Cardiac muscle cell (in vitro differentiated cells and primary cell): ENCODE results near the gene NTPCR. TPM values are rescaled to one million over a fixed set of nuclear protein-coding genes. Genes with fewer than 3 reads are reported as not detected.

Experiments
- DNase-seq, 2 donors: peaks; one replicate each; pipeline versions ENCODE4 v3.0.0 to v3.0.0-alpha.2; 2010 to 2017; ENCODE audit warnings: low read depth in 1 of 2, low spot score in 1 of 2
- H3K27ac ChIP-seq: fragments of 200-600 bp; sonication (generic); 2 replicates; pipeline ENCODE4 v1.5.1; 2016
- H3K27me3 ChIP-seq: fragments of 200-600 bp; sonication (generic); 2 replicates; pipeline ENCODE4 v1.6.0; 2016; ENCODE audit warnings: control low read depth
- H3K36me3 ChIP-seq: fragments of 200-600 bp; sonication (generic); 2 replicates; pipeline ENCODE4 v1.5.1; 2016; ENCODE audit warnings: control low read depth
- H3K4me1 ChIP-seq: fragments of 200-600 bp; sonication (generic); 2 replicates; pipeline ENCODE4 v1.8.1; 2017; ENCODE audit warnings: low read depth, mild to moderate bottlenecking, mixed run types
- H3K4me3 ChIP-seq: fragments of 200-600 bp; sonication (generic); 2 replicates; pipeline ENCODE4 v1.5.1; 2016; ENCODE audit warnings: mild to moderate bottlenecking
- H3K9me3 ChIP-seq: fragments of 200-600 bp; sonication (generic); 2 replicates; pipeline ENCODE4 v1.5.1; 2017; ENCODE audit warnings: low read depth, mild to moderate bottlenecking, control low read depth
- polyA plus RNA-seq: library from polyadenylated mRNA; unstranded; fragments of >200 nt; fragmentation: Nextera tagmentation; extraction: Ambion mirVana; gene quantifications from 2 replicates; pipeline ENCODE4 v1.2.1, GENCODE V29; 2016
- total RNA-seq: library from RNA; depleted of rRNA; stranded (reverse); fragments of >200 nt; gene quantifications from 2 replicates; pipeline ENCODE4 v1.2.3, GENCODE V29; 2016
- TF ChIP-seq, protein P1 (sequence below): IDR thresholded peaks from 2 replicates; pipeline ENCODE4 v1.5.1; 2012; ENCODE audit warnings: low read depth, mild to moderate bottlenecking, low read length

Gene NTPCR
- total and polyA plus RNA-seq, 2 experiments from 2014 or later: 37.5 to 154 TPM

GRCh38 chr1:232932486-232933425, 17.7 kb upstream of the NTPCR start:
- peaks cover 2% of the 10 kb centered on the region for H3K4me1 ChIP-seq
- DNase-seq: no peak
- H3K36me3 ChIP-seq: no peaks in the 10 kb centered on the region
- no peak overlapping the region for H3K4me3 ChIP-seq
- H3K27ac ChIP-seq: no peak overlapping the region
- no peaks in the 10 kb centered on the region for H3K9me3 ChIP-seq
- TF ChIP-seq, protein P1, sequence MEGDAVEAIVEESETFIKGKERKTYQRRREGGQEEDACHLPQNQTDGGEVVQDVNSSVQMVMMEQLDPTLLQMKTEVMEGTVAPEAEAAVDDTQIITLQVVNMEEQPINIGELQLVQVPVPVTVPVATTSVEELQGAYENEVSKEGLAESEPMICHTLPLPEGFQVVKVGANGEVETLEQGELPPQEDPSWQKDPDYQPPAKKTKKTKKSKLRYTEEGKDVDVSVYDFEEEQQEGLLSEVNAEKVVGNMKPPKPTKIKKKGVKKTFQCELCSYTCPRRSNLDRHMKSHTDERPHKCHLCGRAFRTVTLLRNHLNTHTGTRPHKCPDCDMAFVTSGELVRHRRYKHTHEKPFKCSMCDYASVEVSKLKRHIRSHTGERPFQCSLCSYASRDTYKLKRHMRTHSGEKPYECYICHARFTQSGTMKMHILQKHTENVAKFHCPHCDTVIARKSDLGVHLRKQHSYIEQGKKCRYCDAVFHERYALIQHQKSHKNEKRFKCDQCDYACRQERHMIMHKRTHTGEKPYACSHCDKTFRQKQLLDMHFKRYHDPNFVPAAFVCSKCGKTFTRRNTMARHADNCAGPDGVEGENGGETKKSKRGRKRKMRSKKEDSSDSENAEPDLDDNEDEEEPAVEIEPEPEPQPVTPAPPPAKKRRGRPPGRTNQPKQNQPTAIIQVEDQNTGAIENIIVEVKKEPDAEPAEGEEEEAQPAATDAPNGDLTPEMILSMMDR: no peak
- no peaks in the 10 kb centered on the region for H3K27me3 ChIP-seq

DNA sequence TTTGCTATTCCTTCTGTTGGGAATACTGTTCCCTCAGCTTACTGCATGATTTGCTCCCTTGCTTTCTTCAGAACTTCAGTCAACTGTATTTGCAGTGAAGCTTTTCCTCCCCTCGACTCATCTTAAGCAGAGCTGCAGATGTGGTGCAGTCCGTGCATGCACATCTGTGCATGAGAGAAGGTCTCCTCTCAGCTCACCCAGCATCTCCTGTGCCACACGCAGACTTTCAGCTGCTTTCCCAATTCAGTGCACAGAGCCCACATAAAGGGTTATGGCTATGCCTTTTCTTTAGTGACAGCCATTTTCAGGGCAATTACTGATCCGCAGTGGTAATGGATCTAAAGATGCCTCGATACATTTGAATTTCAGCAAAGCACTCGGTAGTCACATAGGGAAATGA, 13.5 kb upstream of the NTPCR start:
- H3K4me3 ChIP-seq: no peak overlapping the region
- H3K9me3 ChIP-seq: no peaks in the 10 kb centered on the region
- no peaks in the 10 kb centered on the region for H3K27me3 ChIP-seq
- no peaks in the 10 kb centered on the region for H3K36me3 ChIP-seq
- H3K27ac ChIP-seq: no peak overlapping the region
- no peak for DNase-seq
- TF ChIP-seq, protein P1: no peak
- no peaks in the 10 kb centered on the region for H3K4me1 ChIP-seq

DNA sequence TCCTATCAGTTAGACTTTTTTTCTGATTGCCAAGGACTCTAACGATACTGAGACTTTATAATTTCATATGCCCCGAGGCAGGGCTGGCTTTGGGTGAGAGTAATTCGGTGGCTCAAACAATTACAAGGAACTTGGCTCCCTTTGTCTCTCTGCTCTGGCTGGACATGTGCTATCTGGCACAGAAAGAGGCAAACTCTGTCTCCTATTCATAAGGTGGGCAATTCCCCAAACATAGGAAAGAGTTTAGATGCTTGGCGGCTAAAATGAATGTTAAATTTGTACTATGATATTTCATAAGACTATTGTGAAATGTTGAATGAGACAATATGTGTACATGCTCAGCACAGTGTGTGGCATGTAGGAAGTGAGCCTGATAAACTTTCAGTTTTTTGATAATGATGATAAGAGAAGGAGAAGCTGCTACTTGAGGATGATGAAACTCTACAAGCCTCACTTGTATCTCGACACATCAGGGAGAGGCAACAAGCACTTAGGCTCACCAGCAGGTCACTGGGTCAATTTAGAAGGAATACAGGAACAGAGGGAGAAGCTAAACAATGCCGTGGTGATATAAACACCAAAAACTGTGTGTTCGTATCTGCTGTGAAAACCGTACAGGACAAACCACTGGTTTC, 12.6 kb upstream of the NTPCR start:
- peak in 1 of 2 donors; percentile 42 for DNase-seq
- Histone ChIP-seq H3K27me3 (no peaks in the 10 kb centered on the region), H3K36me3 (no peaks in the 10 kb centered on the region), H3K4me3 (no peak overlapping the region), H3K9me3 (no peaks in the 10 kb centered on the region), H3K27ac (no peak overlapping the region), H3K4me1 (peaks cover 6% of the 10 kb centered on the region)
- TF ChIP-seq, protein P1: no peak

GRCh38 chr1:232938926-232939325, 11.5 kb upstream of the NTPCR start:
- no peaks in the 10 kb centered on the region for H3K9me3 ChIP-seq
- peaks cover 17% of the 10 kb centered on the region for H3K4me1 ChIP-seq
- H3K27ac ChIP-seq: no peak overlapping the region
- no peaks in the 10 kb centered on the region for H3K27me3 ChIP-seq
- H3K36me3 ChIP-seq: no peaks in the 10 kb centered on the region
- no peak for DNase-seq
- TF ChIP-seq, protein P1: no peak
- no peak overlapping the region for H3K4me3 ChIP-seq

- no peaks in the 10 kb centered on the region for H3K36me3 ChIP-seq
- no peak overlapping the region for H3K4me3 ChIP-seq
- H3K27me3 ChIP-seq: no peaks in the 10 kb centered on the region
- peaks cover 20% of the 10 kb centered on the region for H3K4me1 ChIP-seq
- no peak for DNase-seq
- TF ChIP-seq, protein P1: no peak
- H3K27ac ChIP-seq: no peak overlapping the region
- no peaks in the 10 kb centered on the region for H3K9me3 ChIP-seq
Measured at GRCh38 chr1:232939748-232940147, 10.7 kb upstream of the NTPCR start.
